ENCODE results near the gene COQ6.

DNA sequence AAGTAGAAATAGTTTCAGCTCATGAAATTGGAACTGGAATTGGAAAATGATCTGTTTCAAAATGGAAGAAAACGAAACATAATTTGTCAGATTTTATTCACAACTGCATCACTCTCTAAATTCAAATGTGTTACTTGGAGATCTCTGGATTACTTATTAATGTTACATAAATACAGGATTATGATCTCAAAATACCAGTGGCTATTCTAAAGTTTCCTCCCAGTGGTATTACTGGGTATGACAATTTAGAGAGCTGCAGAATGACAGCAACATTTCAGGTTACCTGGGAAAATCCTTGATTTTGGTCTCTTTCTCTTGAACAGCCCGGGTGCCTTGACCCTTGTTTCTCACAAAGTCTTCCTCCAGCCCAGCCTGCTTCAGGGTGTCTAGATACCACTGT lies 14.4 kb upstream of the COQ6 start:
- TF ChIP-seq CTCF (IDR thresholded peaks at IDR 0.05; ENCODE audit: low read depth, low read length, poor library complexity, severe bottlenecking) (peak; percentile 26), EZH2phosphoT487 (IDR thresholded peaks at IDR 0.05; ENCODE audit: borderline replicate concordance, low read length) (no peak)
